GM19240 (cell line): ENCODE measurements around the gene ZNF710.

Experiments
- DNase-seq: peaks from one replicate; pipeline ENCODE4 v3.0.0; 2011; ENCODE audit warnings: low spot score; ENCODE audit not compliant: insufficient read length

The ZNF710 gene

GRCh38 chr15:90038632-90039095 is 37.5 kb downstream of the ZNF710 start:
- no peak for DNase-seq

DNA sequence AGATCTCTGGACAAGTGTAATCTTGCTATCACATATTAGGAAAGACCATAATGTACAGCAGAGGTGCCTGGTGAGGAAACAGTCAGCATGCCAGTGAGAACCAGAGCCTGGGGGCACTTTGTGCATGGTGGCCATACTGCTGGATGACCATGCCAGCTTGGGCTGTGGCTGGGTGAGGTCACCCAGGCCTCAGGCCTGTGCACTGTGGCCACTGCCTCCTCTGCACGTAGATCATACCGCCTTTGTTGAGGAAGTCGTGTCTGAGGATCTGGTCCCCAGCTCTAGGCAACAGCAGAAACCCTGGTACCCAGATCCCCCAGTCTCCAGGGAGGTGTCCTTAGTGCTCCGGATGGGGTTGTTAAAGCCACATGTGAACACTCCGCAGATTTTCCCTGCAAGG is 38.9 kb downstream of the ZNF710 start:
- DNase-seq: no peak

DNA sequence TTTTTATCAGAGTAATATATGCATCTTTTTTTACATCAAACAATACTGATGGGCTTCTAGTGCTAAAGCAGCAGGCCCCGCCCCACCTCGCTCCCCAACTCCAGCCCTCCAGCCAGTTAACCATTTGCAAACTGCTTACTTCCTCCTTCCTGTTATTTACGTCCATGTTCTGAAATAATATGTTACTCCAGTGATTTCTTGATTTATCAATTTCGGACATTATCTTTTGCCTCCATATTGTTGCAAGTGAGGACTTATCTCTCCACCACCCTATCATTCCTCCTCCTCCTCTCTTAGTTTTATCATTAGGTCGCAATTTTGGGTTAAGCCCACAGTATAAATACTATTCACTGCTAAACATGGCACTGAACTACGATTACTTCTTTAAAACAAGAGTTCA is 39.5 kb downstream of the ZNF710 start:
- DNase-seq: no peak

- no peak for DNase-seq
Measured at GRCh38 chr15:90042356-90042755, 41.2 kb downstream of the ZNF710 start.

DNA sequence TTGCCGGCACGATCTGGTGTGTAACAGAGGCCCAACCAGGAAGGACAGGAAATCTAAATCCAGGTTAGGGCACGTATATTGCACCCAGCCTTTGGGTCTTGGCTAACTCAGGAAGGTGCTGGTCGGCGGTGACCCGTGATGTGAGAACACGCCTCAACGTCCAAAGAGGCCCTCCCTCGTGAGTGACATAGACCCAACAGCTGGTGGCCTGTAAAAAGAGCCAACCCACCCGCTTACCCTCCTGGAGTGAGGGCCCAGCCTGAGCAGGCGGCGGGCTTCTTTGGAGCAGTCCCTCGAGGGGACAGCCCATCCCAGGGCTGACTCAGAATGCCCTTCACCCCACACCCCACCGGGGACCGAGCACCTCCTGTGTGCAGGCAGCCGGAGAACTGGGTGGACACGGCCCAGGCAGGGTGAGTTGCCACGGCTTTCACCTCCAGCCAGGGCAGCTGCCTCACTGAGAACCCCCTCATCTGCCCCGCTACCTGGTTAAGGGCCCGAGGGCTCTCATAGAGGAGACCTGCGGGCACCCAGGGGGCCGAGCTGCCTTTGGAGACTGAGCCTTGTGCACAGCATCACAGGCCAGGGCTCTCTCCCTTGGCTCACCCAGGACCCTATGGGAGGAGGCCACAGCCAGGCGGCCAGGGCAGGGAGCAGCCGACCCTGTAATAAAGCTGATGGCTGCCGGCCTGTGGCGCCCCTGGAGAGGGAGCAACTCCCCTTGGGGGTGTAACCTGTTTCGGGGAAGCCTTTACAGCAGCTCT is 41.8 kb downstream of the ZNF710 start:
- DNase-seq: no peak

DNA sequence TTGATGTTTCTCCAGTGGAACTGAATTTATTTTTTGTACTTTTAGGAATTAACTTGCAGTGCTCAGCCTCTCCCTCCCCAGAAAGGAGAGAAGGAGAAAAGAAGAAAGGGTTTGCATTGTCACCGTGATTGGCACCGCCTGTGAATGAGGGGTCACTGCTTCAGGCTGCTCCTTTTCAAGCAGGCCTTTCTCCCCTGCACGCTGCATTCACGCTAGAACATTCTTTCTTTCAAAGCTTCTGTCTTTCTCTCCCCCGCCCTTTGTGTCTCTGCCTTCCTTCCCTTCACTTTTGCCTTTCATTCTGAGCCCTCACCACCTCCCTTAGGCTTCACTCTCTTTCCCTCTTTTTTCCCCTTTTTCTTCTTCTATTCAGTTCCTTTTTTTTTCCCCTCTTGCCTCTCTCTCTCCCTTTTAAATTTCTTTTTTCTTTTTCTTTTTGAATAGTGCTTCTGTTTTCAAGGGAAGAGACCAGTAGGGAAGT is 42.4 kb downstream of the ZNF710 start:
- no peak for DNase-seq

DNA sequence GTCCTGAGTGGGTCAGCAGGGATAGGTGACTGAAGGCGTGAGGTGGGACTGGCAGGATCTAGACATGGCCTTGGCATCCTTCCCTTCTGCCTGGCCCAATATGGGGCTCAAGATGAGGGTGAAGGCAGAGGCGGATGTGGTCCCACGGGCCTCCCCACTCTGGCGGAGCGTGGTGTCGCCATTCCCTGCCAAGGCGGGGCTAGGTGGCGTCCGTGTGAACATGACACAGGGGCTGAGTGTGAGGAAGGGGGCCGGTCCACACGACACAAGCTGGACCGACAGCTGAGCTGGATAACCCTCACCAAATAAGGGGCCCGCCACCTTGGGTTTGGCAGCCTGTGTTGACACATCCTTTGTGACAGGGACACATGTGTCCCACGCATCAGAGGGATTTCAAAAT is 43.1 kb downstream of the ZNF710 start:
- no peak for DNase-seq

DNA sequence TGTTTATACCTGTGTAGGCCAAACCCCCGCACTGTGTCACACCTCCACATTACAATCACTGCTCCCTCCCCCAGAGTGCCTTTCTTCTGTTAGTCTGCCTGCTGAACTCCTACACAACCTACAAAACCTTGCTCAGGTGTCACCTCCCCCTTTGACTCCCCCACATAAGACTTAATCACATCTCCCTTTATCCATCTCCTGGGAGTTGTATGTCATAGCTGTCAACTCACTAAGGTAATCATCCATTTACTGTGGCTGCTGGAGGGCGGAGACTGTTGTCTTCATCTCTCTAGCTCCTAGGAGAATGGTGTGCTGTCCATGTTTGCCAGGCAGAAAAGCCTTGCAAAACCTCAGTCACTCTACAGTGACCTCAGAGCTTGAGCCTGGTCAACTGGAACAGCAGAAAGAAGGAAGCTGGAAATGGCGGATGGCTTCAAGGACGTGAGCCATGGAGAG is 43.8 kb downstream of the ZNF710 start:
- DNase-seq: no peak

- DNase-seq: no peak
Measured at GRCh38 chr15:90046289-90046688, 45.2 kb downstream of the ZNF710 start.

- DNase-seq: peak; percentile 36
Measured at GRCh38 chr15:90046911-90047392, 45.8 kb downstream of the ZNF710 start.

DNA sequence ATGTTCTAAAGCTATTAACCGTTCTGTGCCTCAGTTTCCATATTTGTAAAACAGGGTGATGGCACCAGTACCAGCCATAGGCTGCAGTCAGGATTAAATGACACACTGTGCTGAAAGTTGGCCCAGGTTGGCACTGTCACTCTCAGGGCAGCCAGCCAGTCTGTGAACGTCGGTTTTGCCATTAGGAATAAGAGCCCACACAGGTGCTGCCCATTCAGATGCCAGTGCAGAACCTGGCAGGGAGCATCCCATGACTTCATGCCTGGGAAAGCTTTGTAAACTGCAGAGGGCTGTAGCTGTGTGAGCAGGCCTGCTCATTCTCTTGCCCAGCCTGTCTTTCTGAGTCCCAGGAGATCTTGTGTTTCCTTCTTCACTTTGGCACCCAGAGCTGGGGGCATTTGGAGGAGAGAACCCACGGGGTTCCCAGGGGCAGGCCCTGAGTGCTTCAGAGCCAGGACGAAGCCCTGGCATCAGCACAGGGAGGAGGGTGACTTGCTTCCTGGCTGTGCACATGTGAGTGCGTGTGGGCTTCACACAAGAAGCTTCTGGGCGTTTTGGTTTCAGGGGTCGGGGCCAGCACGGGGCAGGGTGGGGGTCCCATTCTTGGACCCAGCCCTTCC is 46.9 kb downstream of the ZNF710 start:
- DNase-seq: no peak

GRCh38 chr15:90049030-90049429 is 47.9 kb downstream of the ZNF710 start:
- DNase-seq: no peak

GRCh38 chr15:90049666-90050604 is 48.8 kb downstream of the ZNF710 start:
- DNase-seq: no peak

- no peak for DNase-seq
Measured at GRCh38 chr15:90051874-90052273, 50.8 kb downstream of the ZNF710 start.

DNA sequence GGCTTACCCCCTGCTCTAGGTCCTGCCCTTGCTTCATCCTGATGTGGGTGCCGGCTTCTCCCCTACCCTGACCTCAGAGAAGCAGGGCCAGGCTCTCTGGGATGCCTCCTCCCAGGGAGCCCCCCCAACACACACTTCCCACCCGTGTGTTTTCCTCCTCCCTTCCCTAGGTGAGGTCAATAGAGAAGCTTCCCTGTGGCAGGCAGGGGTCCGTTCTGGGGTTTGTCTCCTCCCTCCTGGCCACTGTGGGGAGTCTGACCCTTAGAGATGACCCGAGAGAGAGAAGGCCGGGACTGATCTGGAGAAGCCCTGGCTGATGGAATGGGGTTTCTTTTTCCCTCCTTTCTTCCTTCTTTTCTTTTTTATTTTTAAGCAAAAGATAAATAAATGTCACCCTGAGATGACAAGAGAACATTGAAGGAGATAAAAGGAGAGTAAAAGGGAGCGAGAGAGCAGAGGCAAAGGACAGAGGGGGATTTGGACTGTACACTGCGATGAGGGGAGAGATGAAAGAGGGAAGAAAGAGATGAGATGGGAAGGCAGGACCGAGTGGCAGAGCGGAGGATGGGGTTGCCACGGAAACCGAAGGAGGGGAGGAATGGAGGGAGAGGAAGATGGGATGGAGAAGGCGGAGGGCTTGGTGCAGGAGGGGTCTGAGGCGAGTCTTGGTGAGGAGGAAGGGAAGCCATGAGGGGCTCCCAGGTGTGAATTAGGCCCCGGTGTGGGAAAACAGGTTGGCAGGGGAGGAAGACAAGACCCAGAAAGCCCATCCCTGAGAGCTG is 52.8 kb downstream of the ZNF710 start:
- no peak for DNase-seq

- no peak for DNase-seq
Measured at GRCh38 chr15:90054618-90055097, 53.5 kb downstream of the ZNF710 start.

- DNase-seq: no peak
Measured at GRCh38 chr15:90055182-90055581, 54.1 kb downstream of the ZNF710 start.

DNA sequence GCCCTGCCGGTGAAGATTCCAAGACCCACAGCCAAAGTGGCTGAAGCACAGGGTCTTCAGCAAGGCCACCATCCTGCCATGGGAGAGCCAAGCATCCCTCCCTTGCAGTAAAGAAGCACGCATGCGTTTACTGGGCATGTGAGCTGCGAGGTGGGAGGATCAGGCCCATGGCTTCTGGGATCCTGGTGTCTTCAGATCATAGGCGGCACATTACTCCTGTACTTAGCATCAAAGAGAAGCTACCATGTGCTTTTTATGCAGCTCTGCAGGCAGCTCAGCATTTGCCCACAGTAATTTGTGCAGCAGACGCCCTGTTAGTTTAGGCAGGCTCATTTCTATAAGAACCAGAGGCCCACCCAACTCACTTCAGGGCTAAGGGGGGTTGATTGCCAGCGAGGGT is 55.4 kb downstream of the ZNF710 start:
- DNase-seq: no peak

DNA sequence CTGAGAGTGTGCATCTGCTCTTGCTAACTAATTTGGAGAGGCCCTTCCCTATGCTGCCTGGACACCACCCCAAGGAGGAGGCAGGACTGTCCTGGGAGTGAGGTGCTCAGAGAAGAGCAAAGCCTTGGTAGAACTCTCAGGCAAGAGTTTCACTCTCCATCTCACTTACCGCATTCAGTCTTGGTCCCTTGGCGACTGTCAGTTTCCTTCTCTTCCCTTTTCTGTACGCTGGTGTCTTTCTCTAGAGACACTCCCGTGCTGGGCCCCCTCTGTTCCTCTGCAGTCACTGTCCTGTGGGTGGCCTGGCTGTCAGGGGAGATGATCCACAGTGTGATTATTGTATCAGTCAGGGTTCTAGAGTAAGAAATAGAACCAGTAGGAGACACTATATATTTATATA is 57.2 kb downstream of the ZNF710 start:
- DNase-seq: peak; percentile 45

- DNase-seq: no peak
Measured at GRCh38 chr15:90058775-90059174, 57.7 kb downstream of the ZNF710 start.
